Prostate gland (tissue), 2 donors: Measurements from ENCODE around the gene SP6.

Experiments used
- CTCF ChIP-seq, 4 experiments: fragments of 200-600 bp in 2 of 4; fragments of 450-650 bp in 2 of 4; sonication (generic) in 2 of 4; IDR thresholded peaks; 1 replicate in 3 of 4; 2 replicates in 1 of 4; pipeline ENCODE4 v1.5.1; 2016 to 2019; ENCODE audit warnings: antibody characterized with exemption in 4 of 4, mild to moderate bottlenecking in 2 of 4, moderate library complexity in 2 of 4
- POLR2A ChIP-seq: fragments of 450-650 bp; IDR thresholded peaks from one replicate; pipeline ENCODE4 v1.6.1; 2016; ENCODE audit warnings: antibody characterized with exemption, mild to moderate bottlenecking
- POLR2AphosphoS5 ChIP-seq: sonication (generic); formaldehyde crosslinking; IDR thresholded peaks from one replicate; pipeline ENCODE4 v1.6.1; 2017; ENCODE audit warnings: antibody characterized with exemption

GRCh38 chr17:47831934-47832327, 19.0 kb downstream of the SP6 start:
- TF ChIP-seq POLR2AphosphoS5 (no peak), CTCF (IDR thresholded peaks at IDR 0.05) (no peak), POLR2A (no peak)
